Chondrocyte (in vitro differentiated cells): ENCODE results near the gene COX19. TPM values are rescaled to one million over a fixed set of nuclear protein-coding genes. Genes with fewer than 3 reads are reported as not detected.

Source experiments
- DNase-seq: peaks from one replicate; pipeline ENCODE4 v3.0.0; 2021; ENCODE audit warnings: mixed read lengths, low spot score
- H3K27ac Mint-ChIP-seq: one replicate; pipeline ENCODE4 v1.8.0; 2021; ENCODE audit warnings: mild to moderate bottlenecking, moderate library complexity, mixed read lengths; ENCODE audit not compliant: unreplicated experiment
- H3K27me3 Mint-ChIP-seq: 2 replicates; pipeline ENCODE4 v1.8.0; 2021; ENCODE audit warnings: low read depth, mixed read lengths
- H3K36me3 Mint-ChIP-seq: 2 replicates; pipeline ENCODE4 v1.8.0; 2021; ENCODE audit warnings: low read depth, mixed read lengths
- H3K4me1 Mint-ChIP-seq: 2 replicates; pipeline ENCODE4 v1.8.0; 2021; ENCODE audit warnings: low read depth, mild to moderate bottlenecking, mixed read lengths
- H3K4me3 Mint-ChIP-seq: one replicate; pipeline ENCODE4 v1.8.0; 2021; ENCODE audit warnings: mild to moderate bottlenecking, moderate library complexity, mixed read lengths; ENCODE audit not compliant: unreplicated experiment
- H3K9me3 Mint-ChIP-seq: 2 replicates; pipeline ENCODE4 v1.8.0; 2021; ENCODE audit warnings: low read depth, mixed read lengths
- total RNA-seq: library from RNA; stranded (reverse); gene quantifications from 3 replicates; pipeline ENCODE4 v1.2.1, GENCODE V29; 2021
- TF ChIP-seq, protein P1 (sequence below): fragments of 200-600 bp; sonication (generic); IDR thresholded peaks from 2 replicates; pipeline ENCODE4 v1.5.0; 2021; ENCODE audit warnings: antibody characterized with exemption, mild to moderate bottlenecking, moderate library complexity

COX19 gene
- total RNA-seq, 1 donor from 2014 or later = 9.6 TPM

DNA sequence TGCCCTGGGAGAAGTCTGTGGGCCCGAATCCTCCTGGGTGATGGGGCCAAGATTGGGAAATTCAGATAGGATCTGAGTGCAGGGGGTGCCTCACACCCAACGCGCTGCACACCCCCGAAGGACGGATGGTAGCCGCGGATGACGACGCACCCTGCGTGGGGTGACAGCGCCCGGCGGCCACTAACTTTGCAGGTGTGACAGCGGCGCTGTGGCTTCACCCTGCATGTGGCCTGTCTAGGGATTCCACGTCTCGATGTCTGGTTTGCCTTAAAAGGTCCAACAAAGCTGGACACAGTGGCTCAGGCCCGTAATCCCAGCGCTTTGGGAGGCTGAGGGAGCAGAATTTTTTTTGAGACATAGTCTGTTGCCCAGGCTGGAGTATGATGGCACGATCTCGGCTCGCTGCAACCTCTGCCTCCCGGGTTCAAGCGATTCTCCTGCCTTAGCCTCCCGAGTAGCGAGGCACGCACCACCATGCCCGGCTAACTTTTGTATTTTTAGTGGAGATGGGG, 39.4 kb downstream of the COX19 start:
- peaks cover 3% of the 10 kb centered on the region for H3K27me3 Mint-ChIP-seq
- DNase-seq = no peak
- peaks cover under 1% of the 10 kb centered on the region for H3K36me3 Mint-ChIP-seq
- peaks cover 5% of the 10 kb centered on the region for H3K4me1 Mint-ChIP-seq
- peaks cover 9% of the 10 kb centered on the region for H3K9me3 Mint-ChIP-seq
- no peak overlapping the region for H3K4me3 Mint-ChIP-seq
- H3K27ac Mint-ChIP-seq = no peak overlapping the region
- TF ChIP-seq, protein P1, sequence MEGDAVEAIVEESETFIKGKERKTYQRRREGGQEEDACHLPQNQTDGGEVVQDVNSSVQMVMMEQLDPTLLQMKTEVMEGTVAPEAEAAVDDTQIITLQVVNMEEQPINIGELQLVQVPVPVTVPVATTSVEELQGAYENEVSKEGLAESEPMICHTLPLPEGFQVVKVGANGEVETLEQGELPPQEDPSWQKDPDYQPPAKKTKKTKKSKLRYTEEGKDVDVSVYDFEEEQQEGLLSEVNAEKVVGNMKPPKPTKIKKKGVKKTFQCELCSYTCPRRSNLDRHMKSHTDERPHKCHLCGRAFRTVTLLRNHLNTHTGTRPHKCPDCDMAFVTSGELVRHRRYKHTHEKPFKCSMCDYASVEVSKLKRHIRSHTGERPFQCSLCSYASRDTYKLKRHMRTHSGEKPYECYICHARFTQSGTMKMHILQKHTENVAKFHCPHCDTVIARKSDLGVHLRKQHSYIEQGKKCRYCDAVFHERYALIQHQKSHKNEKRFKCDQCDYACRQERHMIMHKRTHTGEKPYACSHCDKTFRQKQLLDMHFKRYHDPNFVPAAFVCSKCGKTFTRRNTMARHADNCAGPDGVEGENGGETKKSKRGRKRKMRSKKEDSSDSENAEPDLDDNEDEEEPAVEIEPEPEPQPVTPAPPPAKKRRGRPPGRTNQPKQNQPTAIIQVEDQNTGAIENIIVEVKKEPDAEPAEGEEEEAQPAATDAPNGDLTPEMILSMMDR = no peak

DNA sequence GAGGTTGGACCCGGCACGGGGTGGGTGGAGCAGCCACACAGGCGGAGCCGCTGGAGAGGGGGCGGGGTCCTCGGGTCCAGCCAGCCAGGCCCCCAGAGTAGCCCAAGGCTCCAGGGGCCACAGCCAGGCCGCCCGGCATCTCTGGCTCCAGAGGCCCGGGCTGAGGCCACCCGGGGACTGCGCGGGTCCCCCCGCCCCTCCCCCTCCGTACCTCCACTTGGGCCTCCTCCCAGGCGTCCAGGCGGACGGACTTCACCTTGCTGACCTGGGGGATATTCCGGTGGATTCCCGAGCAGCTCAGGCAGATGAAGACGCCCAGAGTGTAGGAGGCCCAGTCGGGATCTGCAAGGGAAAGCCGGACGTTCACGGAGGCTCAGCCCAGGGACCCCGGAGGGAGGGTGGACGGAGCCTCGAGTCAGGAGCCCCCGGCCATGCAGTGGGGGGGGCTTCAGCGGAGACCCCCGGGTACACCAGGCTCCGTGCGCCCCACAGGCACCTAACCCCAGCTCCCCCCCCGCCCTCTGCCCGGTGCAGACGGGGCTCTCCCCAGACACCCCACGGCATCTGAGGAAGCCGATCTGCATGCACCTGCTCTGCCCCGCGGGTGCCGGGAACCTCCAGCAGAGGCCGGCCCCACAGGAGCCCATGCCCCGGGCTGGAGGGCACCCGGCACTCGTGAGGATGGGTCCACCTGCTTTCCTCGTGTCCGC, 40.0 kb downstream of the COX19 start:
- Mint-ChIP-seq H3K27ac (no peak overlapping the region), H3K36me3 (no peaks in the 10 kb centered on the region), H3K4me1 (peaks cover 5% of the 10 kb centered on the region), H3K9me3 (peaks cover 4% of the 10 kb centered on the region), H3K27me3 (peaks cover 1% of the 10 kb centered on the region), H3K4me3 (no peak overlapping the region)
- TF ChIP-seq, protein P1 = no peak
- DNase-seq = peak; percentile 82

DNA sequence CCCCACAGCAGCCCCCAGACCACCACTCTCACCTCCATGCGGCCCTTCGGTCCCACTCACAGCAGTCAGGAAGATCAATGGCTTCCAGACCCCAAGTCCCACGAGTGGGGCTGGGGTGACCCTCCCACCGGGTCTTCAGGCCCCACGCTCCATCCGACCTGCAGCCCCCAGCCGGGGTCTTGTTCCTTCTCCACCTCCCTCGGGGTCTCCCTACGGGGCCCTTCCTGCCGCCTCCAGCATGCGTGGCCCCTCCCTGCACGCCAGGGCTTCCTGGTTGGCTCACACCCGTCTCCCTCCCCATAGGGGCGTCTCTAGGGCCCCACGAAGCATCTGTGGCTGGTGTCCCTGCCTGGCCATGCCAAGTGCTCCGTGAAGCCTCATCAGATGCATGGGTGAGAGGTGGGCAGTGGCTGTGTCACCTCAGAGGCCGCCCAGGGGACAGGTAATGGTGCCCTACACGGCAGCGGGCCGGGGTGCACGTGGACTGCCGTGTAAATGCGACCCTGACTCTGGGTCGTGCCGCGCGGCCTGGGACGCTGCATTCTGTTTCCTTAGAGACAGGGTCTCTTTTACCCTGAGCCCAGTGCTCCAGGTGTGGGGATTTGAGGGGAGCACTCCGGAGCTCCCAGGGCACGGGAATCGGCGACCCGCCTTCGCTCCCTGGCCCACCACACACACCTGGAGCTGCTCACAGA, 40.7 kb downstream of the COX19 start:
- peaks cover 1% of the 10 kb centered on the region for H3K27me3 Mint-ChIP-seq
- H3K4me3 Mint-ChIP-seq = no peak overlapping the region
- TF ChIP-seq, protein P1 = no peak
- H3K27ac Mint-ChIP-seq = no peak overlapping the region
- DNase-seq = peak; percentile 81
- H3K36me3 Mint-ChIP-seq = no peaks in the 10 kb centered on the region
- H3K4me1 Mint-ChIP-seq = peaks cover 5% of the 10 kb centered on the region
- no peaks in the 10 kb centered on the region for H3K9me3 Mint-ChIP-seq

DNA sequence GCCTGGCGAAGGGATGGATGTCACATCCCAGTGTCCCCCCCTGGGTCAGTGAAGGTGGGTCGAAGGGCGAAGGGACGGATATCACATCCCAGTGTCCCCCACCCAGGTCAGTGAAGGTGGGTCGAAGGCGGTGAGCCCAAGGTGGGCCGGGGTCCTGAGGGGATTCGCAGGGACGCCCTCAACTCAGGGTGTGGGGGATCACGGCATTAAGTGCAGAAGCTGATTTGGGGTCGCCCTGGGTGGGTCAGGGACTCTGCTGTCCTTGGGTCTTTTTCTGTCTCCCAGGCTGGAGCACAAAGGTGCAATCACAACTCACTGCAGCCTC, 42.7 kb downstream of the COX19 start:
- Mint-ChIP-seq H3K9me3 (no peaks in the 10 kb centered on the region), H3K27me3 (peaks cover 1% of the 10 kb centered on the region), H3K4me3 (no peak overlapping the region), H3K27ac (no peak overlapping the region), H3K36me3 (no peaks in the 10 kb centered on the region), H3K4me1 (peaks cover 18% of the 10 kb centered on the region)
- TF ChIP-seq, protein P1 = no peak
- DNase-seq = peak; percentile 59

DNA sequence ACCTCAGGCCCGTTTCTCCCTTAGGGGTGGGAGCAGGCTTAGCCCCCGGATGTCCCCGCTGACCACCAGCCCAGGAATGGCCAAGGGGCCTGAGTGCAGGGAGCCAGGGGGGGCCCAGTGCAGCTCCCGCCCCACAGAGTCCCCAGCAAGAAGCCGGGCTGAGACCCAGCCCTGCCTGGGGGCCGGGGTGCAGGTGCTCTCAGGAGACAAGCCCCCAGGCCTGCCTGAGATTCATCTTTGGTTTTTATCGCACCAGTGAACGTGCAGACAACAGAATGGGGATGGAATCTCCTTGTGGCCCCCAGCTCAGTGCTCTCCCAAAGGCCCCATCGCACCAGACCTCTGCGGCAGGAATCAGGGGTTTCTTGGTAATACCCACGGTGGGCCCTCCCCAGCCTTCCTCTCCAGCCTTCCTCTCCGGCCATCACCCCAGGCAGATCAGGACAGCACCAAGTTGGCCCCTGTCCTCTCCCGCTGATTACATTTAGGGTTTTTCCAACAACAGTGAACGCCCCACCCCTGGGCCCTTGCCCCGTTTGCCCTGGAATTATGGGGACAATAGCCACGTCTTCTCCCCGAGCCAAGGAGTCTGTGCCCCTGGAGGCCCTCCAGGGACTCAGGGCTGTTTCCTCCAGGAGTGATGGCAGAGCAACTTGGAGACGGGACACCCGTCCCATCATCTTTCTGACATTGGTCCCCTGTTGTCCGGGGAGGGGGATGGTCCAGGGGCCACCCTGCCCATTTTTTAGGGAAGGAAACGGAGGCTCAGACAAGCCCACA, 43.3 kb downstream of the COX19 start:
- Mint-ChIP-seq H3K27ac (no peak overlapping the region), H3K36me3 (no peaks in the 10 kb centered on the region), H3K27me3 (peaks cover 1% of the 10 kb centered on the region), H3K4me1 (peaks cover 18% of the 10 kb centered on the region), H3K4me3 (no peak overlapping the region), H3K9me3 (no peaks in the 10 kb centered on the region)
- TF ChIP-seq, protein P1 = no peak
- peak; percentile 82 for DNase-seq
